Measurements from ENCODE around the gene LRP1B.
"Not testable (repeated sequence)": the region's sequence is repeated elsewhere in the genome, so short reads cannot be mapped to it uniquely, and the experiment has no call there.

- TF ChIP-seq CTCF (IDR thresholded peaks at IDR 0.05); ETV6 (CRISPR knock-in tag; IDR thresholded peaks at IDR 0.05); HMGA2 (CRISPR knock-in tag; IDR thresholded peaks at IDR 0.05); ESRRA (CRISPR knock-in tag; IDR thresholded peaks at IDR 0.05; ENCODE audit: borderline replicate concordance); NFYB (CRISPR knock-in tag; conservative IDR thresholded peaks at IDR 0.05; ENCODE audit: low read depth); JUN (CRISPR knock-in tag; IDR thresholded peaks at IDR 0.05); MAX (CRISPR knock-in tag; IDR thresholded peaks at IDR 0.05); NR2C2 (CRISPR knock-in tag; IDR thresholded peaks at IDR 0.05); TCF7 (CRISPR knock-in tag; IDR thresholded peaks at IDR 0.05; ENCODE audit: low read depth); KAT7 (CRISPR knock-in tag; IDR thresholded peaks at IDR 0.05; ENCODE audit: borderline replicate concordance); SP1 (CRISPR knock-in tag; conservative IDR thresholded peaks at IDR 0.05): not testable (repeated sequence)
- TF ChIP-seq, protein P1, sequence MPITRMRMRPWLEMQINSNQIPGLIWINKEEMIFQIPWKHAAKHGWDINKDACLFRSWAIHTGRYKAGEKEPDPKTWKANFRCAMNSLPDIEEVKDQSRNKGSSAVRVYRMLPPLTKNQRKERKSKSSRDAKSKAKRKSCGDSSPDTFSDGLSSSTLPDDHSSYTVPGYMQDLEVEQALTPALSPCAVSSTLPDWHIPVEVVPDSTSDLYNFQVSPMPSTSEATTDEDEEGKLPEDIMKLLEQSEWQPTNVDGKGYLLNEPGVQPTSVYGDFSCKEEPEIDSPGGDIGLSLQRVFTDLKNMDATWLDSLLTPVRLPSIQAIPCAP (CRISPR knock-in tag; IDR thresholded peaks at IDR 0.05), result not testable (repeated sequence)
Observed at GRCh38 chr2:140544769-140545168, 1586.0 kb downstream of the LRP1B start.

Measured in WTC11 (cell line).